Lower leg skin (tissue), 3 donors: ENCODE measurements around the gene CALB2.
"Not testable (repeated sequence)": the region's sequence is repeated elsewhere in the genome, so short reads cannot be mapped to it uniquely, and the experiment has no call there.

Source experiments
- POLR2A ChIP-seq, 2 donors: fragments of 450-650 bp; IDR thresholded peaks; one replicate each; pipeline ENCODE4 v1.6.1; 2016 to 2017; ENCODE audit warnings: antibody characterized with exemption in 2 of 2, mild to moderate bottlenecking in 1 of 2, moderate library complexity in 1 of 2
- TF ChIP-seq, protein P1 (sequence below), 3 donors: fragments of 450-650 bp; IDR thresholded peaks; one replicate each; pipeline ENCODE4 v1.5.1; 2016; ENCODE audit warnings: antibody characterized with exemption in 3 of 3, mild to moderate bottlenecking in 3 of 3, moderate library complexity in 2 of 3

DNA sequence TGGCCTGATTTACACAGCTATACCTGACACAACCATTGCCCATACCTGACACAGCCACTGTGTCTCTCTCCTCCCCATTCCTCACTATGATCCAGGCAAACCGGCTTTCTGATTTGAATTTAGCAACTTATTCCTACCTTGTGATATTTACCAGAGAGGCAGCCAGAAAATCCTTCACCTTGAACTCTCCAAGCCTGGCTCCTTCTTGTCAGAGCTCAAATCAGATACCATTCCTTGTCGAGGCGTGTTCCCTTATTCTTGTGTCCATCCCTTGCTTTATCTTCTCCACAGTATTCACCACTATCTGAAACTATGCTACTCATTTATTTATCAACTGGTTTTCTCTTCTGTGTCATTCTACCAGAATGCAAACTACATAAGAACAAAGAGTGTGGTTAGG lies 44.9 kb upstream of the CALB2 start:
- TF ChIP-seq, protein P1, sequence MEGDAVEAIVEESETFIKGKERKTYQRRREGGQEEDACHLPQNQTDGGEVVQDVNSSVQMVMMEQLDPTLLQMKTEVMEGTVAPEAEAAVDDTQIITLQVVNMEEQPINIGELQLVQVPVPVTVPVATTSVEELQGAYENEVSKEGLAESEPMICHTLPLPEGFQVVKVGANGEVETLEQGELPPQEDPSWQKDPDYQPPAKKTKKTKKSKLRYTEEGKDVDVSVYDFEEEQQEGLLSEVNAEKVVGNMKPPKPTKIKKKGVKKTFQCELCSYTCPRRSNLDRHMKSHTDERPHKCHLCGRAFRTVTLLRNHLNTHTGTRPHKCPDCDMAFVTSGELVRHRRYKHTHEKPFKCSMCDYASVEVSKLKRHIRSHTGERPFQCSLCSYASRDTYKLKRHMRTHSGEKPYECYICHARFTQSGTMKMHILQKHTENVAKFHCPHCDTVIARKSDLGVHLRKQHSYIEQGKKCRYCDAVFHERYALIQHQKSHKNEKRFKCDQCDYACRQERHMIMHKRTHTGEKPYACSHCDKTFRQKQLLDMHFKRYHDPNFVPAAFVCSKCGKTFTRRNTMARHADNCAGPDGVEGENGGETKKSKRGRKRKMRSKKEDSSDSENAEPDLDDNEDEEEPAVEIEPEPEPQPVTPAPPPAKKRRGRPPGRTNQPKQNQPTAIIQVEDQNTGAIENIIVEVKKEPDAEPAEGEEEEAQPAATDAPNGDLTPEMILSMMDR (IDR thresholded peaks at IDR 0.05), result not testable (repeated sequence)
- not testable (repeated sequence) for TF ChIP-seq POLR2A (IDR thresholded peaks at IDR 0.05)
